Thyroid gland (tissue), 4 donors: Measurements from ENCODE around the gene DLL4.

Experiments used
- CTCF ChIP-seq, 6 experiments: fragments of 200-600 bp in 3 of 6; fragments of 450-650 bp in 3 of 6; sonication (generic) in 3 of 6; IDR thresholded peaks; one replicate each; pipeline ENCODE4 v1.5.1; 2016 to 2019; ENCODE audit warnings: antibody characterized with exemption in 6 of 6, mild to moderate bottlenecking in 2 of 6, inconsistent platforms in 1 of 6, moderate library complexity in 1 of 6
- POLR2A ChIP-seq, 2 donors: fragments of 450-650 bp; IDR thresholded peaks; one replicate each; pipeline ENCODE4 v1.6.1; 2017; ENCODE audit warnings: antibody characterized with exemption in 2 of 2, mild to moderate bottlenecking in 2 of 2, moderate library complexity in 1 of 2

GRCh38 chr15:40918799-40919392 lies 10.2 kb upstream of the DLL4 start:
- TF ChIP-seq CTCF (IDR thresholded peaks at IDR 0.05), result no peak
- no peak for TF ChIP-seq POLR2A (IDR thresholded peaks at IDR 0.05)
